HCT116 (cell line): ENCODE data around the gene HUNK. TPM values are rescaled to one million over a fixed set of nuclear protein-coding genes. Genes with fewer than 3 reads are reported as not detected.

ENCODE experiments used
- ATAC-seq: fragments of 200-7000 bp; cut with Tn5 transposase; 2 replicates; pipeline ENCODE4 v1.9.1; 2020; ENCODE audit warnings: mild to moderate bottlenecking, moderate library complexity
- BruUV-seq: library from RNA; stranded (reverse); fragments of 400-500 nt; replicated peaks from 2 replicates; lab custom pipeline; 2021; lab: Mats Ljungman, UMichigan
- CTCF ChIA-PET: fragments of 300-600 bp; sonication (Branson Sonifier 250); formaldehyde crosslinking; loops from one replicate; lab custom pipeline; 2021; ENCODE audit warnings: antibody characterized with exemption; lab: Charles Lee
- POLR2A ChIA-PET: fragments of 300-600, 350-600 bp; sonication (Branson Sonifier 250); formaldehyde crosslinking; loops from one replicate; lab custom pipeline; 2021; ENCODE audit warnings: antibody characterized with exemption; lab: Charles Lee
- RAD21 ChIA-PET, 2 experiments: fragments of 300-600 bp; sonication (Branson Sonifier 250); formaldehyde crosslinking; loops; one replicate each; lab custom pipeline; 2023; ENCODE audit warnings: low total read pairs in 2 of 2; ENCODE audit not compliant: uncharacterized antibody in 2 of 2, unreplicated experiment in 2 of 2, low non-redundant PET in 1 of 2; lab: Charles Lee
- DNase-seq: peaks from one replicate; pipeline ENCODE4 v3.0.0-alpha.2; 2010; ENCODE audit warnings: low read depth, low spot score
- H2AFZ ChIP-seq: fragments of 200-600 bp; shearing (Covaris generic), sonication (generic); 2 replicates; pipeline ENCODE4 v1.6.1; 2017; ENCODE audit warnings: low read depth, mixed run types, mixed read lengths, antibody characterized with exemption, low read length; ENCODE audit not compliant: poor library complexity, severe bottlenecking
- H3K27ac ChIP-seq: 2 replicates; pipeline ENCODE4 v1.5.1; 2012; ENCODE audit warnings: low read depth, low read length
- H3K27me3 ChIP-seq: fragments of 200-600 bp; sonication (generic); 2 replicates; pipeline ENCODE4 v1.6.1; 2016; ENCODE audit warnings: mixed run types, low read length, mixed read lengths; ENCODE audit not compliant: insufficient read depth
- H3K36me3 ChIP-seq, 2 experiments: fragments of 200-500 bp in 1 of 2; fragments of 200-600 bp in 1 of 2; sonication (Bioruptor generic) in 1 of 2; sonication (generic) in 1 of 2; 2 replicates each; pipeline versions ENCODE4 v1.5.1 to v1.6.1; 2014 to 2016; ENCODE audit warnings: low read length in 2 of 2, inconsistent platforms in 1 of 2, mixed read lengths in 1 of 2, mixed run types in 1 of 2; ENCODE audit not compliant: insufficient read depth in 2 of 2, control insufficient read depth in 1 of 2
- H3K4me1 ChIP-seq, 2 experiments: fragments of 200-600 bp in 1 of 2; sonication (generic) in 1 of 2; 2 replicates each; pipeline versions ENCODE4 v1.5.1 to v1.6.1; 2012 to 2017; ENCODE audit warnings: low read length in 2 of 2, inconsistent platforms in 1 of 2, mild to moderate bottlenecking in 1 of 2, mixed read lengths in 1 of 2, mixed run types in 1 of 2, moderate library complexity in 1 of 2; ENCODE audit not compliant: insufficient read depth in 2 of 2, control insufficient read depth in 1 of 2
- H3K4me2 ChIP-seq: fragments of 200-600 bp; sonication (generic); 2 replicates; pipeline ENCODE4 v1.6.1; 2017; ENCODE audit warnings: mixed run types, low read length, mixed read lengths
- H3K4me3 ChIP-seq, 2 experiments: fragments of 200-600 bp in 1 of 2; sonication (generic) in 1 of 2; replicated peaks in 1 of 2; 2 replicates each; pipeline ENCODE4 v1.5.1; 2011 to 2016; ENCODE audit warnings: low read length in 2 of 2, control low read depth in 1 of 2, low read depth in 1 of 2, mild to moderate bottlenecking in 1 of 2, mixed read lengths in 1 of 2, mixed run types in 1 of 2
- H3K79me2 ChIP-seq: fragments of 200-600 bp; sonication (generic); 2 replicates; pipeline ENCODE4 v1.6.1; 2017; ENCODE audit warnings: mild to moderate bottlenecking, mixed run types, low read length, moderate library complexity, mixed read lengths; ENCODE audit not compliant: insufficient read depth
- H3K9ac ChIP-seq: fragments of 200-600 bp; sonication (generic); 2 replicates; pipeline ENCODE4 v1.6.1; 2016; ENCODE audit warnings: low read length, mixed read lengths
- H3K9me2 ChIP-seq: fragments of 200-600 bp; sonication (generic), shearing (Covaris generic); 2 replicates; pipeline ENCODE4 v1.6.1; 2017; ENCODE audit warnings: mixed run types, mild to moderate bottlenecking, moderate library complexity; ENCODE audit not compliant: insufficient read depth
- H3K9me3 ChIP-seq, 2 experiments: fragments of 200-500 bp in 1 of 2; fragments of 200-600 bp in 1 of 2; sonication (Bioruptor generic) in 1 of 2; sonication (generic) in 1 of 2; 2 replicates each; pipeline ENCODE4 v1.6.1; 2014 to 2017; ENCODE audit warnings: low read length in 2 of 2, mixed read lengths in 2 of 2, inconsistent platforms in 1 of 2, low read depth in 1 of 2, mild to moderate bottlenecking in 1 of 2, mixed run types in 1 of 2, moderate library complexity in 1 of 2; ENCODE audit not compliant: control insufficient read depth in 1 of 2, insufficient read depth in 1 of 2
- H4K20me1 ChIP-seq: fragments of 200-600 bp; sonication (generic), shearing (Covaris generic); 2 replicates; pipeline ENCODE4 v1.6.1; 2017; ENCODE audit warnings: mixed run types, mild to moderate bottlenecking, moderate library complexity; ENCODE audit not compliant: insufficient read depth
- CBX3 ChIP-seq: IDR thresholded peaks from 2 replicates; pipeline ENCODE4 v1.6.1; 2012; ENCODE audit warnings: low read depth
- EGR1 ChIP-seq: IDR thresholded peaks from 2 replicates; pipeline ENCODE4 v1.6.1; 2012; ENCODE audit warnings: low read depth
- EZH2 ChIP-seq: fragments of 200-600 bp; sonication (generic); IDR thresholded peaks from 2 replicates; pipeline ENCODE4 v1.6.1; 2017; ENCODE audit warnings: antibody characterized with exemption, mixed run types
- EZH2phosphoT487 ChIP-seq: fragments of 200-600 bp; IDR thresholded peaks from 2 replicates; pipeline ENCODE4 v1.6.1; 2018; ENCODE audit warnings: antibody characterized with exemption, borderline replicate concordance
- FOSL1 ChIP-seq: IDR thresholded peaks from 2 replicates; pipeline ENCODE4 v1.6.1; 2012; ENCODE audit warnings: low read depth
- MAX ChIP-seq: IDR thresholded peaks from 2 replicates; pipeline ENCODE4 v1.6.1; 2012
- POLR2A ChIP-seq: IDR thresholded peaks from 2 replicates; pipeline ENCODE4 v1.7.0; 2011; ENCODE audit warnings: borderline replicate concordance; ENCODE audit not compliant: insufficient read depth, insufficient read length; ENCODE audit errors: extremely low read depth
- REST ChIP-seq: IDR thresholded peaks from 2 replicates; pipeline ENCODE4 v1.6.1; 2012; ENCODE audit warnings: low read depth
- SIN3A ChIP-seq: IDR thresholded peaks from 2 replicates; pipeline ENCODE4 v1.6.1; 2012; ENCODE audit warnings: low read depth
- TCF7L2 ChIP-seq: IDR thresholded peaks from 2 replicates; pipeline ENCODE4 v1.7.0; 2011; ENCODE audit warnings: borderline replicate concordance, inconsistent platforms; ENCODE audit not compliant: insufficient read depth, insufficient read length; ENCODE audit errors: extremely low read depth
- ZNF274 ChIP-seq: fragments of 200-500 bp; sonication (Bioruptor generic); IDR thresholded peaks from 2 replicates; pipeline ENCODE4 v1.6.1; 2014; ENCODE audit warnings: mild to moderate bottlenecking, low read depth, low read length, inconsistent platforms
- intact Hi-C: fragments of 100-400 bp; cut with micrococcal nuclease; formaldehyde crosslinking; loops from 2 replicates; pipeline ENCODE4 v1.10.0; 2022
- total RNA-seq: library from RNA; stranded (reverse); gene quantifications from one replicate; pipeline ENCODE4 v1.2.1, GENCODE V29; 2021; ENCODE audit not compliant: unreplicated experiment

The HUNK gene
- total RNA-seq, 1 experiment from 2014 or later: not detected

- CTCF ChIA-PET: no interaction called here
- POLR2A ChIA-PET: no interaction called here
- RAD21 ChIA-PET: no interaction called here
- Histone ChIP-seq H3K9me3 (no peaks in the 10 kb centered on the region), H3K27me3 (peaks cover 33% of the 10 kb centered on the region; the same call in 1 of the 2 replicates), H3K27ac (no peak overlapping the region)
- no peak for DNase-seq
- no peak for TF ChIP-seq ZNF274
- no peak for TF ChIP-seq REST
- TF ChIP-seq EGR1: no peak
- no peak for TF ChIP-seq EZH2
- TF ChIP-seq, all 23 proteins: peak for 0
- H3K36me3 ChIP-seq: no peaks in the 10 kb centered on the region
- H3K4me3 ChIP-seq: no peak overlapping the region
- no peaks in the 10 kb centered on the region for H3K9me2 ChIP-seq
- no TSS peak for BruUV-seq
- no peaks in the 10 kb centered on the region for H3K4me1 ChIP-seq
- ATAC-seq: no peak
- intact Hi-C loops: no loop called here
- H3K4me2 ChIP-seq: no peak overlapping the region
- no peaks in the 10 kb centered on the region for H3K79me2 ChIP-seq
- H3K9ac ChIP-seq: no peak overlapping the region
- H2AFZ ChIP-seq: no peak overlapping the region
- no peaks in the 10 kb centered on the region for H4K20me1 ChIP-seq
These were observed 24.4 kb upstream of the HUNK start for GRCh38 chr21:31848326-31848985.

GRCh38 chr21:31850886-31851285 lies 21.9 kb upstream of the HUNK start:
- BruUV-seq: no TSS peak
- CTCF ChIA-PET: no interaction called here
- TF ChIP-seq POLR2A (no peak), CBX3 (no peak), MAX (no peak), TCF7L2 (no peak), EZH2phosphoT487 (no peak), FOSL1 (no peak), SIN3A (no peak)
- no peaks in the 10 kb centered on the region for H3K4me1 ChIP-seq
- H3K4me3 ChIP-seq: no peak overlapping the region
- intact Hi-C loops: no loop called here
- POLR2A ChIA-PET: no interaction called here
- H3K36me3 ChIP-seq: no peaks in the 10 kb centered on the region
- no peak overlapping the region for H3K4me2 ChIP-seq
- no peak for DNase-seq
- no peaks in the 10 kb centered on the region for H3K9me2 ChIP-seq
- H2AFZ ChIP-seq: no peak overlapping the region
- H3K9me3 ChIP-seq: no peaks in the 10 kb centered on the region
- no peaks in the 10 kb centered on the region for H3K79me2 ChIP-seq
- no peak overlapping the region for H3K9ac ChIP-seq
- RAD21 ChIA-PET: no interaction called here
- ATAC-seq: no peak
- H3K27me3 ChIP-seq: peaks cover 19% of the 10 kb centered on the region; the same call in 1 of the 2 replicates
- H4K20me1 ChIP-seq: no peaks in the 10 kb centered on the region
- H3K27ac ChIP-seq: no peak overlapping the region
